HCT116 (cell line): Measurements from ENCODE around the gene RNF13. TPM values are rescaled to one million over a fixed set of nuclear protein-coding genes. Genes with fewer than 3 reads are reported as not detected.

Source experiments
- ATAC-seq: fragments of 200-7000 bp; cut with Tn5 transposase; 2 replicates; pipeline ENCODE4 v1.9.1; 2020; ENCODE audit warnings: mild to moderate bottlenecking, moderate library complexity
- BruUV-seq: library from RNA; stranded (reverse); fragments of 400-500 nt; replicated peaks from 2 replicates; lab custom pipeline; 2021; lab: Mats Ljungman, UMichigan
- CTCF ChIA-PET: fragments of 300-600 bp; sonication (Branson Sonifier 250); formaldehyde crosslinking; loops from one replicate; lab custom pipeline; 2021; ENCODE audit warnings: antibody characterized with exemption; lab: Charles Lee
- POLR2A ChIA-PET: fragments of 300-600, 350-600 bp; sonication (Branson Sonifier 250); formaldehyde crosslinking; loops from one replicate; lab custom pipeline; 2021; ENCODE audit warnings: antibody characterized with exemption; lab: Charles Lee
- RAD21 ChIA-PET, 2 experiments: fragments of 300-600 bp; sonication (Branson Sonifier 250); formaldehyde crosslinking; loops; one replicate each; lab custom pipeline; 2023; ENCODE audit warnings: low total read pairs in 2 of 2; ENCODE audit not compliant: uncharacterized antibody in 2 of 2, unreplicated experiment in 2 of 2, low non-redundant PET in 1 of 2; lab: Charles Lee
- DNase-seq: peaks from one replicate; pipeline ENCODE4 v3.0.0-alpha.2; 2010; ENCODE audit warnings: low read depth, low spot score
- H2AFZ ChIP-seq: fragments of 200-600 bp; shearing (Covaris generic), sonication (generic); 2 replicates; pipeline ENCODE4 v1.6.1; 2017; ENCODE audit warnings: low read depth, mixed run types, mixed read lengths, antibody characterized with exemption, low read length; ENCODE audit not compliant: poor library complexity, severe bottlenecking
- H3K27ac ChIP-seq: 2 replicates; pipeline ENCODE4 v1.5.1; 2012; ENCODE audit warnings: low read depth, low read length
- H3K27me3 ChIP-seq: fragments of 200-600 bp; sonication (generic); 2 replicates; pipeline ENCODE4 v1.6.1; 2016; ENCODE audit warnings: mixed run types, low read length, mixed read lengths; ENCODE audit not compliant: insufficient read depth
- H3K36me3 ChIP-seq, 2 experiments: fragments of 200-500 bp in 1 of 2; fragments of 200-600 bp in 1 of 2; sonication (Bioruptor generic) in 1 of 2; sonication (generic) in 1 of 2; 2 replicates each; pipeline versions ENCODE4 v1.5.1 to v1.6.1; 2014 to 2016; ENCODE audit warnings: low read length in 2 of 2, inconsistent platforms in 1 of 2, mixed read lengths in 1 of 2, mixed run types in 1 of 2; ENCODE audit not compliant: insufficient read depth in 2 of 2, control insufficient read depth in 1 of 2
- H3K4me1 ChIP-seq, 2 experiments: fragments of 200-600 bp in 1 of 2; sonication (generic) in 1 of 2; 2 replicates each; pipeline versions ENCODE4 v1.5.1 to v1.6.1; 2012 to 2017; ENCODE audit warnings: low read length in 2 of 2, inconsistent platforms in 1 of 2, mild to moderate bottlenecking in 1 of 2, mixed read lengths in 1 of 2, mixed run types in 1 of 2, moderate library complexity in 1 of 2; ENCODE audit not compliant: insufficient read depth in 2 of 2, control insufficient read depth in 1 of 2
- H3K4me2 ChIP-seq: fragments of 200-600 bp; sonication (generic); 2 replicates; pipeline ENCODE4 v1.6.1; 2017; ENCODE audit warnings: mixed run types, low read length, mixed read lengths
- H3K4me3 ChIP-seq, 2 experiments: fragments of 200-600 bp in 1 of 2; sonication (generic) in 1 of 2; replicated peaks in 1 of 2; 2 replicates each; pipeline ENCODE4 v1.5.1; 2011 to 2016; ENCODE audit warnings: low read length in 2 of 2, control low read depth in 1 of 2, low read depth in 1 of 2, mild to moderate bottlenecking in 1 of 2, mixed read lengths in 1 of 2, mixed run types in 1 of 2
- H3K79me2 ChIP-seq: fragments of 200-600 bp; sonication (generic); 2 replicates; pipeline ENCODE4 v1.6.1; 2017; ENCODE audit warnings: mild to moderate bottlenecking, mixed run types, low read length, moderate library complexity, mixed read lengths; ENCODE audit not compliant: insufficient read depth
- H3K9ac ChIP-seq: fragments of 200-600 bp; sonication (generic); 2 replicates; pipeline ENCODE4 v1.6.1; 2016; ENCODE audit warnings: low read length, mixed read lengths
- H3K9me2 ChIP-seq: fragments of 200-600 bp; sonication (generic), shearing (Covaris generic); 2 replicates; pipeline ENCODE4 v1.6.1; 2017; ENCODE audit warnings: mixed run types, mild to moderate bottlenecking, moderate library complexity; ENCODE audit not compliant: insufficient read depth
- H3K9me3 ChIP-seq, 2 experiments: fragments of 200-500 bp in 1 of 2; fragments of 200-600 bp in 1 of 2; sonication (Bioruptor generic) in 1 of 2; sonication (generic) in 1 of 2; 2 replicates each; pipeline ENCODE4 v1.6.1; 2014 to 2017; ENCODE audit warnings: low read length in 2 of 2, mixed read lengths in 2 of 2, inconsistent platforms in 1 of 2, low read depth in 1 of 2, mild to moderate bottlenecking in 1 of 2, mixed run types in 1 of 2, moderate library complexity in 1 of 2; ENCODE audit not compliant: control insufficient read depth in 1 of 2, insufficient read depth in 1 of 2
- H4K20me1 ChIP-seq: fragments of 200-600 bp; sonication (generic), shearing (Covaris generic); 2 replicates; pipeline ENCODE4 v1.6.1; 2017; ENCODE audit warnings: mixed run types, mild to moderate bottlenecking, moderate library complexity; ENCODE audit not compliant: insufficient read depth
- ATF3 ChIP-seq: IDR thresholded peaks from 2 replicates; pipeline ENCODE4 v1.6.1; 2012
- CEBPB ChIP-seq: IDR thresholded peaks from 2 replicates; pipeline ENCODE4 v1.6.1; 2012; ENCODE audit warnings: low read depth
- CTCF ChIP-seq, 3 experiments: fragments of 200-600 bp in 1 of 3; sonication (generic) in 1 of 3; IDR thresholded peaks in 2 of 3; conservative IDR thresholded peaks in 1 of 3; 2 replicates each; pipeline ENCODE4 v1.5.1; 2012 to 2017; ENCODE audit warnings: low read depth in 2 of 3, low read length in 2 of 3, antibody characterized with exemption in 1 of 3, borderline replicate concordance in 1 of 3, control low read depth in 1 of 3, mild to moderate bottlenecking in 1 of 3, mixed read lengths in 1 of 3, mixed run types in 1 of 3, moderate library complexity in 1 of 3; ENCODE audit not compliant: insufficient read depth in 1 of 3
- EGR1 ChIP-seq: IDR thresholded peaks from 2 replicates; pipeline ENCODE4 v1.6.1; 2012; ENCODE audit warnings: low read depth
- EZH2 ChIP-seq: fragments of 200-600 bp; sonication (generic); IDR thresholded peaks from 2 replicates; pipeline ENCODE4 v1.6.1; 2017; ENCODE audit warnings: antibody characterized with exemption, mixed run types
- FOSL1 ChIP-seq: IDR thresholded peaks from 2 replicates; pipeline ENCODE4 v1.6.1; 2012; ENCODE audit warnings: low read depth
- JUND ChIP-seq: IDR thresholded peaks from 2 replicates; pipeline ENCODE4 v1.6.1; 2012
- MAX ChIP-seq: IDR thresholded peaks from 2 replicates; pipeline ENCODE4 v1.6.1; 2012
- POLR2AphosphoS5 ChIP-seq: IDR thresholded peaks from 2 replicates; pipeline ENCODE4 v1.6.1; 2011; ENCODE audit warnings: mild to moderate bottlenecking, low read depth, low read length, moderate library complexity
- RAD21 ChIP-seq: IDR thresholded peaks from 2 replicates; pipeline ENCODE4 v1.6.1; 2012; ENCODE audit warnings: low read depth, mild to moderate bottlenecking
- REST ChIP-seq: IDR thresholded peaks from 2 replicates; pipeline ENCODE4 v1.6.1; 2012; ENCODE audit warnings: low read depth
- SIN3A ChIP-seq: IDR thresholded peaks from 2 replicates; pipeline ENCODE4 v1.6.1; 2012; ENCODE audit warnings: low read depth
- SRF ChIP-seq: IDR thresholded peaks from 2 replicates; pipeline ENCODE4 v1.6.1; 2012; ENCODE audit warnings: low read depth
- TCF7L2 ChIP-seq: IDR thresholded peaks from 2 replicates; pipeline ENCODE4 v1.7.0; 2011; ENCODE audit warnings: borderline replicate concordance, inconsistent platforms; ENCODE audit not compliant: insufficient read depth, insufficient read length; ENCODE audit errors: extremely low read depth
- ZFX ChIP-seq: fragments of 450-650 bp; IDR thresholded peaks from 2 replicates; pipeline ENCODE4 v1.6.1; 2017
- ZNF274 ChIP-seq: fragments of 200-500 bp; sonication (Bioruptor generic); IDR thresholded peaks from 2 replicates; pipeline ENCODE4 v1.6.1; 2014; ENCODE audit warnings: mild to moderate bottlenecking, low read depth, low read length, inconsistent platforms
- intact Hi-C: fragments of 100-400 bp; cut with micrococcal nuclease; formaldehyde crosslinking; loops from 2 replicates; pipeline ENCODE4 v1.10.0; 2022
- total RNA-seq: library from RNA; stranded (reverse); gene quantifications from one replicate; pipeline ENCODE4 v1.2.1, GENCODE V29; 2021; ENCODE audit not compliant: unreplicated experiment

Gene RNF13
- total RNA-seq, 1 experiment from 2014 or later: 39.9 TPM

GRCh38 chr3:149908424-149908957 lies 95.5 kb downstream of the RNF13 start:
- Histone ChIP-seq H3K4me1 (no peaks in the 10 kb centered on the region), H3K4me3 (no peak overlapping the region), H4K20me1 (no peaks in the 10 kb centered on the region), H3K9me2 (no peaks in the 10 kb centered on the region), H2AFZ (no peak overlapping the region), H3K36me3 (no peaks in the 10 kb centered on the region), H3K27ac (no peak overlapping the region), H3K9me3 (no peaks in the 10 kb centered on the region), H3K9ac (no peak overlapping the region), H3K79me2 (no peaks in the 10 kb centered on the region), H3K4me2 (no peak overlapping the region), H3K27me3 (no peaks in the 10 kb centered on the region)
- ChIA-PET RAD21 (no interaction called here), POLR2A (no interaction called here), CTCF (no interaction called here)
- DNase-seq (no peak), ATAC-seq (no peak)
- no TSS peak for BruUV-seq
- TF ChIP-seq JUND (no peak), CEBPB (no peak), ZFX (no peak), FOSL1 (no peak), EGR1 (no peak), EZH2 (no peak), RAD21 (no peak), POLR2AphosphoS5 (no peak), SRF (no peak), TCF7L2 (no peak)
- intact Hi-C loops: no loop called here

GRCh38 chr3:149909923-149910322 lies 96.9 kb downstream of the RNF13 start:
- DNase-seq (no peak), ATAC-seq (no peak)
- no peaks in the 10 kb centered on the region for H3K36me3 ChIP-seq
- intact Hi-C loops: no loop called here
- no peaks in the 10 kb centered on the region for H4K20me1 ChIP-seq
- CTCF ChIA-PET: interaction anchor here (0.9 kb wide), 1 partner anchor 11 kb away, joined by 4 read pairs; no protein-coding TSS in a partner anchor
- no peak overlapping the region for H3K4me3 ChIP-seq
- RAD21 ChIA-PET: no interaction called here
- H3K4me1 ChIP-seq: no peaks in the 10 kb centered on the region
- H3K9me2 ChIP-seq: no peaks in the 10 kb centered on the region
- H3K27me3 ChIP-seq: no peaks in the 10 kb centered on the region
- no peaks in the 10 kb centered on the region for H3K79me2 ChIP-seq
- no peak overlapping the region for H3K9ac ChIP-seq
- no TSS peak for BruUV-seq
- H3K4me2 ChIP-seq: no peak overlapping the region
- H3K27ac ChIP-seq: no peak overlapping the region
- H3K9me3 ChIP-seq: no peaks in the 10 kb centered on the region
- H2AFZ ChIP-seq: no peak overlapping the region
- POLR2A ChIA-PET: no interaction called here
- TF ChIP-seq CTCF (IDR thresholded peaks at IDR 0.05 in 2 of 3, conservative IDR thresholded peaks at IDR 0.05 in 1 of 3; ENCODE audit: borderline replicate concordance in 1 of 3, insufficient read depth in 1 of 3, low read depth in 2 of 3, low read length in 2 of 3): no peak
- TF ChIP-seq ATF3: no peak
- TF ChIP-seq POLR2AphosphoS5: no peak
- no peak for TF ChIP-seq SIN3A
- TF ChIP-seq CEBPB: no peak
- TF ChIP-seq MAX: no peak
- TF ChIP-seq ZNF274: no peak
- TF ChIP-seq TCF7L2: no peak
- TF ChIP-seq REST: no peak
- no peak for TF ChIP-seq EGR1
- no peak for TF ChIP-seq SRF
